CD4-positive, alpha-beta T cell (primary cell): ENCODE data around the gene C17orf75. TPM values are rescaled to one million over a fixed set of nuclear protein-coding genes. Genes with fewer than 3 reads are reported as not detected.
"Not testable (repeated sequence)": the region's sequence is repeated elsewhere in the genome, so short reads cannot be mapped to it uniquely, and the experiment has no call there.

ENCODE experiments used
- ATAC-seq: fragments of 200-7000 bp; cut with Tn5 transposase; one replicate; pipeline ENCODE4 v1.10.0; 2022; ENCODE audit warnings: mild to moderate bottlenecking; ENCODE audit not compliant: poor library complexity
- CTCF ChIA-PET: fragments of 350-600 bp; sonication (Branson Sonifier 250); formaldehyde crosslinking; loops from one replicate; lab custom pipeline; 2021; ENCODE audit warnings: antibody characterized with exemption, inconsistent platforms; lab: Charles Lee
- POLR2A ChIA-PET: fragments of 350-600 bp; sonication (Branson Sonifier 250); formaldehyde crosslinking; loops from one replicate; lab custom pipeline; 2021; ENCODE audit warnings: antibody characterized with exemption, inconsistent platforms; lab: Charles Lee
- DNase-seq, 14 experiments: peaks; one replicate each; pipeline ENCODE4 v3.0.0-alpha.2; 2013 to 2020; ENCODE audit warnings: mixed read lengths in 2 of 14
- H3K27ac ChIP-seq, 2 donors: one replicate each; pipeline versions ENCODE4 v1.5.1 to v1.7.0; 2013; ENCODE audit warnings: low read length in 2 of 2, low read depth in 1 of 2, mild to moderate bottlenecking in 1 of 2
- H3K27me3 ChIP-seq, 2 experiments: 1 replicate in 1 of 2; 2 replicates in 1 of 2; pipeline versions ENCODE4 v1.6.1 to v1.7.0; 2013; ENCODE audit warnings: low read length in 2 of 2, control low read depth in 1 of 2, mild to moderate bottlenecking in 1 of 2, moderate library complexity in 1 of 2; ENCODE audit not compliant: insufficient read depth in 2 of 2, control insufficient read depth in 1 of 2
- H3K36me3 ChIP-seq: one replicate; pipeline ENCODE4 v1.6.1; 2013; ENCODE audit warnings: low read length, control low read depth; ENCODE audit not compliant: insufficient read depth
- H3K4me1 ChIP-seq: one replicate; pipeline ENCODE4 v1.6.1; 2013; ENCODE audit warnings: low read length, control low read depth; ENCODE audit not compliant: insufficient read depth
- H3K4me3 ChIP-seq: one replicate; pipeline ENCODE4 v1.5.1; 2013; ENCODE audit warnings: mild to moderate bottlenecking, low read length, moderate library complexity
- H3K9me3 ChIP-seq, 2 experiments: 1 replicate in 1 of 2; 2 replicates in 1 of 2; pipeline versions ENCODE4 v1.6.1 to v1.7.0; 2013; ENCODE audit warnings: low read length in 2 of 2, mild to moderate bottlenecking in 2 of 2, control low read depth in 1 of 2, moderate library complexity in 1 of 2; ENCODE audit not compliant: control insufficient read depth in 1 of 2, insufficient read depth in 1 of 2
- H3K27ac Mint-ChIP-seq: one replicate; pipeline ENCODE4 v1.8.0; 2020; ENCODE audit warnings: mixed read lengths
- H3K27me3 Mint-ChIP-seq: one replicate; pipeline ENCODE4 v1.8.0; 2021; ENCODE audit warnings: mixed read lengths
- H3K36me3 Mint-ChIP-seq: one replicate; pipeline ENCODE4 v1.8.0; 2021; ENCODE audit warnings: low read depth, mixed read lengths
- H3K4me1 Mint-ChIP-seq: one replicate; pipeline ENCODE4 v1.8.0; 2021; ENCODE audit warnings: low read depth, mixed read lengths
- H3K4me3 Mint-ChIP-seq: one replicate; pipeline ENCODE4 v1.8.0; 2020; ENCODE audit warnings: mild to moderate bottlenecking, mixed read lengths
- H3K9me3 Mint-ChIP-seq: one replicate; pipeline ENCODE4 v1.8.0; 2020; ENCODE audit warnings: mixed read lengths
- CTCF ChIP-seq: fragments of 200-600 bp; IDR thresholded peaks from one replicate; pipeline ENCODE4 v1.8.0; 2022; ENCODE audit warnings: antibody characterized with exemption, mild to moderate bottlenecking
- intact Hi-C, 2 experiments: fragments of 100-400 bp; cut with DNase I in 1 of 2; cut with micrococcal nuclease in 1 of 2; formaldehyde crosslinking; loops; one replicate each; pipeline versions ENCODE4 v1.15.1 to v1.9.0; 2023 to 2025; cut with DNase I, micrococcal nuclease
- total RNA-seq, 174 experiments: library from RNA in 2 of 174; stranded (reverse) in 2 of 174; gene quantifications; one replicate each; pipeline ENCODE4 v1.2.3 and lab custom pipeline; 2021 to 2026

C17orf75 gene
- total RNA-seq, 2 experiments from 2014 or later: 12.8 to 15.9 TPM

GRCh38 chr17:32317353-32317752, 24.6 kb downstream of the C17orf75 start:
- POLR2A ChIA-PET: no interaction called here

DNA sequence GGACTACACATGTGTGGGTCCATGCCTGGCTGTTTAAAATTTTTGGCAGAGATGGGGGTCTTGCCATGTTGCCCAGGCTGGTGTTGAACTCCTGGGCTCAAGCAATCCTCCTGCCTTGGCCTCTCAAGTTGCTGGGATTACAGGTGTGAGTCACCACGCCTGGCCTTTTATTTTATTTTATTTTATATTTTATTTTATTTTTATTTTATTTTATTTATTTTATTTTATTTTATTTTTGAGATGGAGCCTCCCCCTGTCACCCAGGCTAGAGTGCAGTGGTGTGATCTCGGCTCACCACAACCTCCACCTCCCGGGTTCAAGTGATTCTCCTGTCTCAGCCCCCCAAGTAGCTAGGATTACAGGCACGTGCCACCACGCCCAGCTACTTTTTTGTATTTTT, 25.3 kb downstream of the C17orf75 start:
- CTCF ChIA-PET, H3K9me3 ChIP-seq, DNase-seq, H3K27ac Mint-ChIP-seq, H3K4me1 Mint-ChIP-seq, H3K27me3 ChIP-seq, intact Hi-C loops, ATAC-seq, H3K36me3 Mint-ChIP-seq, H3K4me1 ChIP-seq, POLR2A ChIA-PET, H3K4me3 Mint-ChIP-seq, H3K4me3 ChIP-seq, H3K9me3 Mint-ChIP-seq, H3K36me3 ChIP-seq, H3K27ac ChIP-seq: not testable (repeated sequence)
- peaks cover 16% of the 10 kb centered on the region for H3K27me3 Mint-ChIP-seq

More at GRCh38 chr17:32317353-32317752, 24.6 kb downstream of the C17orf75 start:
- no peaks in the 10 kb centered on the region for H3K36me3 ChIP-seq
- H3K27ac ChIP-seq: no peak overlapping the region
- intact Hi-C loops: no loop called here
- H3K27me3 ChIP-seq: no peaks in the 10 kb centered on the region
- no peak overlapping the region for H3K4me3 ChIP-seq
- no peak for TF ChIP-seq CTCF
- no peaks in the 10 kb centered on the region for H3K9me3 ChIP-seq
- peaks cover 14% of the 10 kb centered on the region for H3K27me3 Mint-ChIP-seq
- no peak overlapping the region for H3K4me3 Mint-ChIP-seq
- H3K9me3 Mint-ChIP-seq: no peaks in the 10 kb centered on the region
- H3K4me1 ChIP-seq: peaks cover 8% of the 10 kb centered on the region
- ATAC-seq (no peak), DNase-seq (no peak)
- CTCF ChIA-PET: no interaction called here
- no peaks in the 10 kb centered on the region for H3K4me1 Mint-ChIP-seq
- no peaks in the 10 kb centered on the region for H3K36me3 Mint-ChIP-seq
- H3K27ac Mint-ChIP-seq: no peak overlapping the region

DNA sequence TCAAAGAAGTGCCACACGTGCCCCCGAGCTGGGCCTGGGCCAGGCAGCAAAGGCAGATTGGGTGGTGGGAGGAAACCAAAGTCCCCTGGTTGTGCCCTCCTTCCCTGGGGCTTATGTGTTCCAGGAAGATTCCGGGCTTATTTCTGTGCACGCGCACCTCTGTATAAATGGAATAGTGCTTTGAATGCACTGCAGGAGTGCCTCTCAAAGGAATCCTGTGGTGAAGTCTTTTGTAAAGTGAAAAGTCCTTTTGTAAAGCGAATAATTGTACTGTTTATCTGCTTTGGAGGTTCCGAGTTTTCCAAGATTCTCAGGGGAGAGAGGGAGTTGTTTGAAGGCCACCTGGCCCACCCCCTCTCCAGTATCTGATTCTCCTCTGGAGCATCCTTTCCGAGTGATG, 26.8 kb downstream of the C17orf75 start:
- no peaks in the 10 kb centered on the region for H3K27me3 ChIP-seq
- no peak overlapping the region for H3K4me3 ChIP-seq
- ChIA-PET CTCF (no interaction called here), POLR2A (no interaction called here)
- H3K27ac ChIP-seq: no peak overlapping the region
- H3K36me3 Mint-ChIP-seq: no peaks in the 10 kb centered on the region
- ATAC-seq (no peak), DNase-seq (no peak)
- intact Hi-C loops: no loop called here
- H3K9me3 ChIP-seq: no peaks in the 10 kb centered on the region
- peaks cover 8% of the 10 kb centered on the region for H3K4me1 ChIP-seq
- H3K9me3 Mint-ChIP-seq: no peaks in the 10 kb centered on the region
- H3K27me3 Mint-ChIP-seq: peaks cover 18% of the 10 kb centered on the region
- H3K4me1 Mint-ChIP-seq: no peaks in the 10 kb centered on the region
- TF ChIP-seq CTCF: no peak
- H3K4me3 Mint-ChIP-seq: no peak overlapping the region
- no peak overlapping the region for H3K27ac Mint-ChIP-seq
- H3K36me3 ChIP-seq: no peaks in the 10 kb centered on the region

- CTCF ChIA-PET: no interaction called here
- Histone ChIP-seq H3K27ac (no peak overlapping the region), H3K36me3 (no peaks in the 10 kb centered on the region), H3K4me1 (peaks cover 8% of the 10 kb centered on the region), H3K4me3 (no peak overlapping the region), H3K27me3 (no peaks in the 10 kb centered on the region), H3K9me3 (no peaks in the 10 kb centered on the region)
- Mint-ChIP-seq H3K27me3 (peaks cover 18% of the 10 kb centered on the region), H3K27ac (no peak overlapping the region), H3K4me3 (no peak overlapping the region), H3K9me3 (no peaks in the 10 kb centered on the region), H3K36me3 (no peaks in the 10 kb centered on the region), H3K4me1 (no peaks in the 10 kb centered on the region)
- POLR2A ChIA-PET: no interaction called here
- DNase-seq (no peak), ATAC-seq (no peak)
- intact Hi-C loops: no loop called here
- no peak for TF ChIP-seq CTCF
These were observed 27.3 kb downstream of the C17orf75 start for GRCh38 chr17:32314636-32315035.
